Mucosa of descending colon (tissue), 3 donors: ENCODE measurements around the gene KDM4B. TPM values are rescaled to one million over a fixed set of nuclear protein-coding genes. Genes with fewer than 3 reads are reported as not detected.

ENCODE experiments used
- ATAC-seq: fragments of 200-7000 bp; cut with Tn5 transposase; one replicate; pipeline ENCODE4 v1.9.1; 2020; ENCODE audit warnings: mild to moderate bottlenecking, moderate library complexity
- DNase-seq, 3 donors: peaks; one replicate each; pipeline ENCODE4 v3.0.0-alpha.2; 2020
- H3K36me3 ChIP-seq: fragments of 200-600 bp; one replicate; pipeline ENCODE4 v1.8.0; 2021; ENCODE audit warnings: low read depth, mild to moderate bottlenecking
- H3K4me1 ChIP-seq: fragments of 200-600 bp; one replicate; pipeline ENCODE4 v1.8.0; 2021; ENCODE audit warnings: low read depth, mild to moderate bottlenecking
- H3K4me3 ChIP-seq: fragments of 200-600 bp; one replicate; pipeline ENCODE4 v1.8.0; 2021; ENCODE audit warnings: mild to moderate bottlenecking
- H3K9me3 ChIP-seq: fragments of 200-600 bp; one replicate; pipeline ENCODE4 v1.8.0; 2021; ENCODE audit warnings: mild to moderate bottlenecking
- intact Hi-C, 2 donors: fragments of 100-400 bp; cut with DNase I in 1 of 2; cut with micrococcal nuclease in 1 of 2; formaldehyde crosslinking; loops; one replicate each; pipeline versions ENCODE4 v1.11.0 to v1.11.1; 2022; cut with DNase I, micrococcal nuclease
- total RNA-seq, 3 donors: library from RNA; stranded (reverse); fragmentation: NEBNext Ultra II Directional in 2 of 3; extraction: Animal tissue kit (Norgen Biotek cat#: 25700) in 2 of 3; gene quantifications; one replicate each; pipeline versions ENCODE4 v1.2.1 to v1.2.4, GENCODE V29; 2021 to 2023
- TF ChIP-seq, protein P1 (sequence below): fragments of 200-600 bp; IDR thresholded peaks from one replicate; pipeline ENCODE4 v1.8.0; 2022; ENCODE audit warnings: antibody characterized with exemption, mild to moderate bottlenecking
- donor health status: DM: no; HTN: no; CAD: no; lungs with moderate emphysema.
- donor health status: DM: no; HTN: no; CAD: no.
- donor health status: DM: no; HTN: yes; CAD: no.

KDM4B gene
- total RNA-seq, 3 donors from 2014 or later: 42.7 to 53.8 (median 50.0) TPM

GRCh38 chr19:5103061-5103701, 134.3 kb downstream of the KDM4B start:
- Histone ChIP-seq H3K9me3 (peaks cover 19% of the 10 kb centered on the region), H3K4me1 (no peaks in the 10 kb centered on the region), H3K4me3 (no peak overlapping the region), H3K36me3 (no peaks in the 10 kb centered on the region)
- TF ChIP-seq, protein P1, sequence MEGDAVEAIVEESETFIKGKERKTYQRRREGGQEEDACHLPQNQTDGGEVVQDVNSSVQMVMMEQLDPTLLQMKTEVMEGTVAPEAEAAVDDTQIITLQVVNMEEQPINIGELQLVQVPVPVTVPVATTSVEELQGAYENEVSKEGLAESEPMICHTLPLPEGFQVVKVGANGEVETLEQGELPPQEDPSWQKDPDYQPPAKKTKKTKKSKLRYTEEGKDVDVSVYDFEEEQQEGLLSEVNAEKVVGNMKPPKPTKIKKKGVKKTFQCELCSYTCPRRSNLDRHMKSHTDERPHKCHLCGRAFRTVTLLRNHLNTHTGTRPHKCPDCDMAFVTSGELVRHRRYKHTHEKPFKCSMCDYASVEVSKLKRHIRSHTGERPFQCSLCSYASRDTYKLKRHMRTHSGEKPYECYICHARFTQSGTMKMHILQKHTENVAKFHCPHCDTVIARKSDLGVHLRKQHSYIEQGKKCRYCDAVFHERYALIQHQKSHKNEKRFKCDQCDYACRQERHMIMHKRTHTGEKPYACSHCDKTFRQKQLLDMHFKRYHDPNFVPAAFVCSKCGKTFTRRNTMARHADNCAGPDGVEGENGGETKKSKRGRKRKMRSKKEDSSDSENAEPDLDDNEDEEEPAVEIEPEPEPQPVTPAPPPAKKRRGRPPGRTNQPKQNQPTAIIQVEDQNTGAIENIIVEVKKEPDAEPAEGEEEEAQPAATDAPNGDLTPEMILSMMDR: no peak
- ATAC-seq (no peak), DNase-seq (no peak)
- intact Hi-C loops: no loop called here

- intact Hi-C loops: no loop called here
- no peak for DNase-seq
- Histone ChIP-seq H3K4me1 (no peaks in the 10 kb centered on the region), H3K4me3 (no peak overlapping the region), H3K9me3 (peaks cover 12% of the 10 kb centered on the region), H3K36me3 (no peaks in the 10 kb centered on the region)
- no peak for ATAC-seq
- TF ChIP-seq, protein P1: no peak
Measured at GRCh38 chr19:5103812-5104410, 135.0 kb downstream of the KDM4B start.

DNA sequence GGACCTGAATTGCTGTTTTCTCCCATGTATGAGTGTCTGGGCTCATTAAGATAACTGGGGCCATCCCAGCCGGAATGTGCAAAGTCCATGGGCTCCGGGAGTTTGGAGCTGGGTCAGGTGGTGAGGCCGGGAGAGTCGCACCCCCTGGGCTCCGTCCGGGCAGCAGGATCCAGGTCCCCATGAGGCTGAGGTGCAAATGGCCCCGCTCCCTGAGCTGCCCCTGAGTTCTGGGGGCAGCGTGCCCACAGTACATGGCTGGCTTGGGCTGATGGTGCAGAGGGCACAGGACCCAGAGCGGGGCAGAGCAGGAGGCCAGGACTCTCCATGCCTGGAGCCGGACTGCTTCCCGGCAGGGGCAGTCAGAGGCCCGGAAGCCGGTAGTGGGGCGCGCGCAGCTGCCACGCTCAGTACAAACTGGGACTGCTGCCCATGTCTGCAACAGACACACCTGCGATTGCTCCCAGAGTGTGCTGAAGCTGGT, 136.0 kb downstream of the KDM4B start:
- H3K36me3 ChIP-seq: no peaks in the 10 kb centered on the region
- intact Hi-C loops: no loop called here
- H3K9me3 ChIP-seq: peaks cover 2% of the 10 kb centered on the region
- no peaks in the 10 kb centered on the region for H3K4me1 ChIP-seq
- no peak for DNase-seq
- no peak overlapping the region for H3K4me3 ChIP-seq
- ATAC-seq: no peak
- TF ChIP-seq, protein P1: no peak

DNA sequence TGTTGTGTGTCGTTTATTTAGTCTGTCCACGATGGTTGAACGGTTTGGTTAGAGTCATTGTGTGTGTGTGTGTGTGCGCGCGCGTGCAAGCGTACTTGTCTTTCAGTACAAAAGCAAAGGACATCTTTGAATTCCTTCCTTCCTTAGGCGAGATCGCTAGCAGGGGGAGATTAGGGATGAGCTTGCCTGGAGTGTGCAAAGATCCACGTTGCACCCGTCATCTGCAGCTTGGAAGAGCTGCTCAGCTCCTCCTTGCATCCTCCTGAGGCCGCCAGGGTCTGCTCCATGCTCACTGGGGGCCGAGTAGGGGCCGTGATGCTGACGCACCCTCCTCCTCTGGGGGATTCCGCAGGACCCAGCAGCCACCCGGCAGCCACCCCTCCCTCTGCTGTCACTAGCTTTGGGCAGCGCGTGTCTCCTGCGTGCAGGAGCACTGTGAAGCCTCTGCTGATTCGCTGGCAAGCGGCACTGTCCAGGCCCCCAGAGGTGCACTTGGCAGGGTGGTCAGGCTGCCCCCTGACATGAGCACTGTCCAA, 137.3 kb downstream of the KDM4B start:
- TF ChIP-seq, protein P1: no peak
- Histone ChIP-seq H3K4me1 (no peaks in the 10 kb centered on the region), H3K9me3 (no peaks in the 10 kb centered on the region), H3K4me3 (no peak overlapping the region), H3K36me3 (no peaks in the 10 kb centered on the region)
- intact Hi-C loops: no loop called here
- ATAC-seq (no peak), DNase-seq (no peak)

- intact Hi-C loops: no loop called here
Measured at GRCh38 chr19:5106971-5107370, 138.1 kb downstream of the KDM4B start.

More at GRCh38 chr19:5106971-5107370, 138.1 kb downstream of the KDM4B start:
- ATAC-seq (no peak), DNase-seq (no peak)
- Histone ChIP-seq H3K4me1 (no peaks in the 10 kb centered on the region), H3K36me3 (no peaks in the 10 kb centered on the region), H3K4me3 (no peak overlapping the region), H3K9me3 (no peaks in the 10 kb centered on the region)
- TF ChIP-seq, protein P1: no peak
